Measurements from ENCODE around the gene CROT. TPM values are rescaled to one million over a fixed set of nuclear protein-coding genes. Genes with fewer than 3 reads are reported as not detected.

Gene CROT
- total RNA-seq, 4 donors from 2014 or later = 10.9 to 13.1 (median 11.9) TPM

DNA sequence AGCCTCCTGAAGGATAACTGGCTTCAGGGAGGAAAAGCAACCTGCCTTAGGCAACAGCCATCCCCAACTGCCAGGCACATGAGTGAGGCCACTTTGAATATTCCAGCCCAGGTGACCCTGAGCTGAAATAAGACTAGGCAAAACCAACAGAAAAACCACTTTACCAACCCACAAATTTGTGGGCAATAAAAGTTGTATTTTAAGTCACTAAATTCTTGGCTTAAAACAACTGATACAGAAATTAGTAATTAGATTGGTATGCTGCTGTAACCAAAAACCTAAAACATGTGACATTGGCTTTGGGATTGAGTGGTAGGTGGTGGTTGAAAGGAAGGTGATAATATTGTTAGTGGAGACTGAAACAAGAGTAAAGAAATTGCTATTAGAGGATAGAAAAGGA lies 90.1 kb downstream of the CROT start:
- no peaks in the 10 kb centered on the region for H3K36me3 ChIP-seq
- TF ChIP-seq POLR2A (IDR thresholded peaks at IDR 0.05) (no peak), CTCF (IDR thresholded peaks at IDR 0.05) (no peak), EP300 (IDR thresholded peaks at IDR 0.05) (no peak)

DNA sequence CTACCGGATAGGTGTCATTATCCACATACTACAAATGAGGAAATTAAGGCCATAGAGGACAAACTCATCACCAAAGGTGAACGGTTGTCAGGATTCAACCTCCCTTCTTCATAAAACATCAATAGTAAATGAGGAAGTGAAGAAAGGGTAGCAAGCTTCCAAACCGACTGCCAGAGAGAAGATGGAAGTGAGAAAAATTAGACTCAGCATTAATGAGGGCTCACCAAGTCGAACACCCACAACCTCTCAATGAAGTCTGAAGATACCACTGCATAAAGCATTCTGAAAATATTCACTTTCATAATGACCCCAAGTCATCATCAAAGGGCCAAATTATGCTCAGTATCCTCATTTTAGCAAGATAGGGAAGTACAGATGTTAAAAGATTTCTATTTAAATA lies 100.4 kb downstream of the CROT start:
- 66 to 72% methylated on average over 4 of the region's 4 CpGs for WGBS, 2 donors
- H3K27ac ChIP-seq = no peak overlapping the region
- H3K36me3 ChIP-seq = no peaks in the 10 kb centered on the region
- no peak overlapping the region for H3K4me3 ChIP-seq
- TF ChIP-seq POLR2A (IDR thresholded peaks at IDR 0.05) (no peak), EP300 (IDR thresholded peaks at IDR 0.05) (no peak), CTCF (IDR thresholded peaks at IDR 0.05) (no peak)
- no peak for DNase-seq (ENCODE audit: low spot score in 2 of 2)
- H3K9me3 ChIP-seq = no peaks in the 10 kb centered on the region
- H3K4me1 ChIP-seq = no peaks in the 10 kb centered on the region
- H3K27me3 ChIP-seq = no peaks in the 10 kb centered on the region

More for the DNA sequence above, 90.1 kb downstream of the CROT start:
- DNase-seq (ENCODE audit: low spot score in 2 of 2) = no peak
- no peaks in the 10 kb centered on the region for H3K27me3 ChIP-seq
- no peak overlapping the region for H3K27ac ChIP-seq
- no peak overlapping the region for H3K4me3 ChIP-seq
- no peaks in the 10 kb centered on the region for H3K4me1 ChIP-seq
- H3K9me3 ChIP-seq = no peaks in the 10 kb centered on the region

- TF ChIP-seq CTCF (IDR thresholded peaks at IDR 0.05) = no peak
- no peak for TF ChIP-seq EP300 (IDR thresholded peaks at IDR 0.05)
- no peak for DNase-seq (ENCODE audit: low spot score in 2 of 2)
- H3K9me3 ChIP-seq = no peaks in the 10 kb centered on the region
- no peaks in the 10 kb centered on the region for H3K4me1 ChIP-seq
- 70 to 88% methylated on average over 4 of the region's 4 CpGs for WGBS, 2 donors
- H3K4me3 ChIP-seq = no peak overlapping the region
- no peaks in the 10 kb centered on the region for H3K27me3 ChIP-seq
- no peak overlapping the region for H3K27ac ChIP-seq
- no peaks in the 10 kb centered on the region for H3K36me3 ChIP-seq
Observed at GRCh38 chr7:87447116-87447635, 101.7 kb downstream of the CROT start.

DNA sequence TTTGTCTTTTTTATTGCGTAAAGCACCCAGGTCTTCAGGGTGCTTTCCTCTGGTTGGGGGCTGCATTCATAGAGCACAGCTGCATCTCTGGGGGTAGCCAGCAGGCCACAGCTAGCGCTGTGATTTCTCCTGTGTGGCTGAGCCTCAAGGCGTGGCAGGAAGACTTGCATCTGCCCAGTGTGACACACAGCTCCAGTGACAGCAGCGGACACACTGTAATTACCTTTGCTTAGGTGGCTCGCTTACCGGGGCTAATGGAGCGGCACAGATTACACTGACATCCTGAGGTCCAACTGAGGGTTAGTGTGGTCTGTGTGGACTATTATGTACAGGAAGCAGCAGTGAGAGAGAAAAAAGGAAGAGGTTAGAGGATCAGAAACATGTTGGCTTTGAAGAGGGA lies 102.9 kb downstream of the CROT start:
- H3K9me3 ChIP-seq = no peaks in the 10 kb centered on the region
- WGBS, 2 donors = 56 to 65% methylated on average over 7 of the region's 7 CpGs
- TF ChIP-seq EP300 (IDR thresholded peaks at IDR 0.05) (no peak), POLR2A (IDR thresholded peaks at IDR 0.05) (no peak), CTCF (IDR thresholded peaks at IDR 0.05) (no peak)
- H3K4me1 ChIP-seq = no peaks in the 10 kb centered on the region
- no peak overlapping the region for H3K4me3 ChIP-seq
- no peak overlapping the region for H3K27ac ChIP-seq
- H3K36me3 ChIP-seq = no peaks in the 10 kb centered on the region
- no peaks in the 10 kb centered on the region for H3K27me3 ChIP-seq
- no peak for DNase-seq (ENCODE audit: low spot score in 2 of 2)

Small RNA genes within 50 kb of the gene (small RNA-seq; reads per million reads assigned to genes)
- gene RF02195 (not detected), gene RF02196 (not detected)

Other genes with a start within 250 kb of the CROT start
- gene DMTF1, start 193.2 kb upstream of the CROT start, total RNA-seq = 100 to 1,000 TPM; 111 to 142 (median 133) TPM
- 10 to 100 TPM; 36.0 to 52.7 (median 42.5) TPM for gene TMEM243, start 125.9 kb upstream of the CROT start, total RNA-seq
- gene ABCB4, start 130.0 kb downstream of the CROT start, total RNA-seq = 1 to 10 TPM in 2 of 4 donors, under 1 TPM in 2; 0.42 to 2.0 (median 1.00) TPM